Astrocyte of the cerebellum (primary cell): ENCODE measurements around the gene RNF148.
A peak's percentile ranks its signal among the peaks of the same experiment; 100 is the strongest.

Source experiments
- DNase-seq: peaks from one replicate; pipeline ENCODE4 v3.0.0-alpha.2; 2011; ENCODE audit warnings: low read depth
- H3K4me3 ChIP-seq: 2 replicates; pipeline ENCODE4 v1.5.1; 2011; ENCODE audit warnings: mild to moderate bottlenecking, low read depth, low read length, moderate library complexity
- CTCF ChIP-seq: IDR thresholded peaks from 2 replicates; pipeline ENCODE4 v1.5.1; 2012; ENCODE audit warnings: low read length, low read depth, moderate library complexity, mild to moderate bottlenecking; ENCODE audit errors: missing control alignments
- in situ Hi-C: cut with HindIII; loops from 2 replicates; pipeline ENCODE4 v1.10.0; 2017; ENCODE audit warnings: low sequenced_read_pairs

The RNF148 gene

GRCh38 chr7:122675011-122675410 lies 27.7 kb downstream of the RNF148 start:
- no peak for TF ChIP-seq CTCF
- H3K4me3 ChIP-seq: no peak overlapping the region
- in situ Hi-C loops: no loop called here
- DNase-seq: no peak

DNA sequence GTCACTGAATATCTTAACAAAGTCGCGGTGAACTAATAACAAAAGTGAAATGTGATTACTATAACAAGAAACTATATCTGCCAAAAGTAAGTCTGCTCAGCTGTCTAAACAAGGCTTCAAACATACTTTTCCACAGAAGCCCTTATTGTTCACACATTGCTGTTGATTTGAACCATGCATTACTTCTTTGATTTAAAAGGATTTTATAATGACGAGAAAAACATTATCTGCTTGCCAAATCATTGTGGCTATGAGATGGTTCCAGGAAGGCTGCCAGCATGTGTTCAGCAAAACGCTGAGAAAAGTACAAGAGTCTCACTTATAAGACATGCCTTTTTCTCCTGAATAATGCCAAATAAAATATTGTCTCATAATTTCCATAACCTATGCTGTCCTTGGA lies 28.2 kb downstream of the RNF148 start:
- H3K4me3 ChIP-seq: no peak overlapping the region
- TF ChIP-seq CTCF: no peak
- in situ Hi-C loops: no loop called here
- peak; percentile 98 for DNase-seq

- no peak overlapping the region for H3K4me3 ChIP-seq
- TF ChIP-seq CTCF: no peak
- no peak for DNase-seq
- in situ Hi-C loops: no loop called here
Observed at GRCh38 chr7:122673951-122674350, 28.8 kb downstream of the RNF148 start.

GRCh38 chr7:122672536-122672935 lies 30.2 kb downstream of the RNF148 start:
- no peak for DNase-seq
- in situ Hi-C loops: no loop called here
- no peak for TF ChIP-seq CTCF
- H3K4me3 ChIP-seq: no peak overlapping the region

- no peak for DNase-seq
- TF ChIP-seq CTCF: no peak
- in situ Hi-C loops: no loop called here
- no peak overlapping the region for H3K4me3 ChIP-seq
Observed at GRCh38 chr7:122663733-122664132, 39.0 kb downstream of the RNF148 start.

DNA sequence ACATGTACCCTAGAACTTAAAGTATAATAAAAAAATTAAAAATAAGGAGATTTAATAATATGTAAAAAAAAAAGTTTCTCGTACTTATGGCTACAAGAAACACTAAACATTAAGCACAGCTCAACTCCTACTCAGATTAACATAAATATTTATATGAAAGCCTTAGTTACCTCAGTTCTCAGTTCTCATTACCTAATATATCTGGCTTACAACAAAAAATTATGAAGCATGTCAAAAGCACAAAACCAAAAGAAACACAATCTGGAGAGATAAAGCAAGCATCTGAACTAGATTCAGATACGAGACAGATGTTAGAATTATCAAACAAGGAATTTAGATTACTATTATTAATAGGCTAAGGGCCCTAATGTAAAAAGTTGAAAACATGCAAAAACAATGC lies 43.9 kb downstream of the RNF148 start:
- no peak overlapping the region for H3K4me3 ChIP-seq
- DNase-seq: no peak
- TF ChIP-seq CTCF: no peak
- in situ Hi-C loops: no loop called here

- in situ Hi-C loops: no loop called here
- no peak for TF ChIP-seq CTCF
- DNase-seq: no peak
- no peak overlapping the region for H3K4me3 ChIP-seq
Observed at GRCh38 chr7:122653685-122654084, 49.0 kb downstream of the RNF148 start.
